K562 (cell line): Measurements from ENCODE around the gene ADAMTS2. TPM values are rescaled to one million over a fixed set of nuclear protein-coding genes. Genes with fewer than 3 reads are reported as not detected.

Source experiments
- ATAC-seq: fragments of 200-7000 bp; cut with Tn5 transposase; 3 replicates; pipeline ENCODE4 v1.9.1; 2020; ENCODE audit warnings: moderate library complexity
- BruUV-seq: library from RNA; stranded (reverse); fragments of 400-500 nt; replicated peaks from 2 replicates; lab custom pipeline; 2021; lab: Mats Ljungman, UMichigan
- CTCF ChIA-PET: fragments of 300-600 bp; formaldehyde crosslinking; extraction: SDS; loops from one replicate; lab custom pipeline; 2021; ENCODE audit warnings: low intra/inter-chr PET ratio; lab: Yijun Ruan, JAX
- POLR2A ChIA-PET: fragments of 300-600, 350-650 bp; sonication (Branson Sonifier 250); formaldehyde crosslinking; extraction: SDS; loops from one replicate; lab custom pipeline; 2021; ENCODE audit warnings: antibody characterized with exemption, inconsistent platforms; lab: Yijun Ruan, JAX
- DNase-seq, 4 experiments: peaks; one replicate each; pipeline versions ENCODE4 v3.0.0 to v3.0.0-alpha.2; 2011 to 2018; ENCODE audit warnings: low spot score in 3 of 4, mixed read lengths in 3 of 4; ENCODE audit errors: extremely low read depth in 1 of 4
- FAIRE-seq: peaks from 2 replicates; lab custom pipeline; 2011; peaks lifted over from hg19 to GRCh38; lab: Jason Lieb, UNC
- H2AFZ ChIP-seq: 2 replicates; pipeline ENCODE4 v1.6.0; 2011; ENCODE audit warnings: low read depth, low read length, control low read depth, inconsistent platforms
- H3K27ac ChIP-seq: fragments of 200-600 bp; 3 replicates; pipeline ENCODE4 v1.8.0; 2011; ENCODE audit warnings: low read depth, mild to moderate bottlenecking, control low read depth, inconsistent platforms, low read length, moderate library complexity, mixed read lengths; ENCODE audit errors: extremely low read depth
- H3K27me3 ChIP-seq, 2 experiments: fragments of 300-600 bp in 1 of 2; 2 replicates in 1 of 2; 3 replicates in 1 of 2; pipeline versions ENCODE4 v1.6.0 to v1.8.0; 2011; ENCODE audit warnings: inconsistent platforms in 2 of 2, low read length in 2 of 2, mild to moderate bottlenecking in 1 of 2, mixed read lengths in 1 of 2, moderate library complexity in 1 of 2; ENCODE audit not compliant: control insufficient read depth in 2 of 2, insufficient read depth in 2 of 2
- H3K36me3 ChIP-seq: fragments of 300-600 bp; 3 replicates; pipeline ENCODE4 v1.8.0; 2011; ENCODE audit warnings: mild to moderate bottlenecking, low read length, inconsistent platforms; ENCODE audit not compliant: control insufficient read depth, insufficient read depth
- H3K4me1 ChIP-seq, 2 experiments: fragments of 200-600 bp in 1 of 2; replicated peaks in 1 of 2; 2 replicates in 1 of 2; 3 replicates in 1 of 2; pipeline versions ENCODE4 v1.5.1 to v1.8.0; 2011; ENCODE audit warnings: inconsistent platforms in 2 of 2, low read length in 2 of 2, mild to moderate bottlenecking in 1 of 2, mixed read lengths in 1 of 2, moderate library complexity in 1 of 2; ENCODE audit not compliant: control insufficient read depth in 2 of 2, insufficient read depth in 2 of 2
- H3K4me2 ChIP-seq: 2 replicates; pipeline ENCODE4 v1.6.1; 2011; ENCODE audit warnings: low read length, control low read depth, inconsistent platforms, mixed read lengths; ENCODE audit not compliant: insufficient read depth
- H3K4me3 ChIP-seq: fragments of 200-600 bp; sonication (generic), shearing (Covaris generic); 2 replicates; pipeline ENCODE4 v1.5.1; 2016; ENCODE audit warnings: control low read depth, inconsistent platforms
- H3K79me2 ChIP-seq: fragments of 200-600 bp; 3 replicates; pipeline ENCODE4 v1.8.0; 2011; ENCODE audit warnings: low read length, inconsistent platforms; ENCODE audit not compliant: control insufficient read depth, insufficient read depth
- H3K9ac ChIP-seq, 2 experiments: 2 replicates each; pipeline versions ENCODE4 v1.6.0 to v1.6.1; 2011; ENCODE audit warnings: low read depth in 2 of 2, low read length in 2 of 2, control low read depth in 1 of 2, inconsistent platforms in 1 of 2, mild to moderate bottlenecking in 1 of 2, mixed read lengths in 1 of 2; ENCODE audit not compliant: insufficient read depth in 1 of 2
- H3K9me1 ChIP-seq: one replicate; pipeline ENCODE4 v1.6.0; 2011; ENCODE audit warnings: inconsistent platforms, mild to moderate bottlenecking, low read length, moderate library complexity; ENCODE audit not compliant: control insufficient read depth, insufficient read depth
- H3K9me3 ChIP-seq: replicated peaks from 2 replicates; pipeline ENCODE4 v1.5.1; 2011; ENCODE audit warnings: low read depth, low read length, inconsistent platforms; ENCODE audit not compliant: control insufficient read depth, insufficient read depth
- H4K20me1 ChIP-seq: replicated peaks from 2 replicates; pipeline ENCODE4 v1.6.1; 2011; ENCODE audit warnings: low read length, inconsistent platforms, mixed read lengths; ENCODE audit not compliant: control insufficient read depth, insufficient read depth
- CEBPG ChIP-seq, 3 experiments: fragments of 200-800 bp in 1 of 3; sonication (Bioruptor generic) in 1 of 3; sonication (generic) in 1 of 3; formaldehyde crosslinking in 1 of 3; IDR thresholded peaks in 2 of 3; conservative IDR thresholded peaks in 1 of 3; 2 replicates each; pipeline versions ENCODE4 v1.6.1 to v1.8.0; 2016 to 2022; ENCODE audit warnings: missing compliant biosample characterization in 2 of 3, missing genetic modification characterization in 2 of 3, mild to moderate bottlenecking in 1 of 3, missing genetic modification reagents in 1 of 3
- ELF4 ChIP-seq: fragments of 450-650 bp; formaldehyde crosslinking; IDR thresholded peaks from 2 replicates; pipeline ENCODE4 v1.4.0; 2022; ENCODE audit warnings: missing genetic modification characterization
- FOXP1 ChIP-seq: sonication (generic); formaldehyde crosslinking; IDR thresholded peaks from 2 replicates; pipeline ENCODE4 v1.8.0; 2022; ENCODE audit warnings: mild to moderate bottlenecking, missing genetic modification reagents
- MYBL2 ChIP-seq, 2 experiments: fragments of 450-650 bp in 1 of 2; sonication (generic) in 1 of 2; formaldehyde crosslinking in 1 of 2; IDR thresholded peaks; 2 replicates each; pipeline versions ENCODE4 v1.6.1 to v1.8.1; 2017 to 2022; ENCODE audit warnings: borderline replicate concordance in 1 of 2, inconsistent platforms in 1 of 2, low read depth in 1 of 2, mild to moderate bottlenecking in 1 of 2, missing genetic modification reagents in 1 of 2, moderate library complexity in 1 of 2
- NCOA1 ChIP-seq: fragments of 450-650 bp; IDR thresholded peaks from 2 replicates; pipeline ENCODE4 v1.6.1; 2016; ENCODE audit warnings: low read depth
- PURB ChIP-seq: sonication (generic); formaldehyde crosslinking; IDR thresholded peaks from 2 replicates; pipeline ENCODE4 v1.9.0; 2021; ENCODE audit warnings: low read depth, mild to moderate bottlenecking, missing genetic modification reagents
- SAFB2 ChIP-seq: fragments of 200-400 bp; formaldehyde crosslinking; IDR thresholded peaks from 2 replicates; pipeline ENCODE4 v1.6.1; 2018; ENCODE audit warnings: borderline replicate concordance, low read length, low read depth, moderate library complexity; ENCODE audit not compliant: severe bottlenecking
- ZNF133 ChIP-seq: fragments of 250-450 bp; sonication (Bioruptor Pico); IDR thresholded peaks from 2 replicates; pipeline ENCODE4 v1.4.0; 2020; ENCODE audit warnings: mild to moderate bottlenecking
- whole genome bisulfite sequencing: fragments of 100-300 bp; shearing (Covaris generic); methylation state at CpG from one replicate; pipeline ENCODE4 v1.1.6; 2016; ENCODE audit warnings: low coverage, mixed read lengths; ENCODE audit not compliant: insufficient coverage; ENCODE audit errors: missing lambda C conversion rate; 5-methylcytosine and 5-hydroxymethylcytosine counted together
- in situ Hi-C: fragments of 300-500 bp; cut with MboI; formaldehyde crosslinking; loops from 4 replicates; pipeline ENCODE4 v1.15.0; 2018; ENCODE audit warnings: inconsistent platforms, mixed read lengths
- intact Hi-C: fragments of 100-400 bp; cut with micrococcal nuclease; formaldehyde crosslinking; loops from 2 replicates; pipeline ENCODE4 v1.14.2; 2022
- polyA plus RNA-seq, 8 experiments: library from polyadenylated mRNA; depleted of rRNA in 4 of 8; stranded (reverse) in 5 of 8; unstranded in 3 of 8; fragments of >200 nt; fragmentation: Nextera tagmentation in 2 of 8; fragmentation: Illumina TruSeq in 1 of 8; extraction: Ambion mirVana in 2 of 8; extraction: Trizol in 1 of 8; gene quantifications; 2 replicates each; pipeline versions ENCODE4 v1.2.1 to v1.2.3, GENCODE V29; 2011 to 2014; ENCODE audit warnings: inconsistent platforms in 1 of 8, missing spikeins in 1 of 8
- total RNA-seq, 7 experiments: library from RNA; depleted of rRNA in 6 of 7; stranded (reverse); fragments of >200 nt in 6 of 7; fragmentation: Illumina TruSeq in 2 of 7; extraction: Trizol in 2 of 7; gene quantifications; 2 replicates each; pipeline versions ENCODE4 v1.2.1 to v1.2.3, GENCODE V29; 2011 to 2021; ENCODE audit warnings: low replicate concordance in 1 of 7
- TF ChIP-seq, protein P1 (sequence below): fragments of 450-650 bp; conservative IDR thresholded peaks from 2 replicates; pipeline ENCODE4 v1.6.1; 2016; ENCODE audit warnings: missing genetic modification characterization, low read depth, mild to moderate bottlenecking, missing compliant biosample characterization, moderate library complexity
- TF ChIP-seq, protein P2 (sequence below): fragments of 450-650 bp; formaldehyde crosslinking; IDR thresholded peaks from 2 replicates; pipeline ENCODE4 v1.4.0; 2020; ENCODE audit warnings: mild to moderate bottlenecking

Gene ADAMTS2
- total and polyA plus RNA-seq, 9 of the 15 experiments (the other 6 are each of a cell fraction or from before 2014, with no cell fraction given), result not detected

DNA sequence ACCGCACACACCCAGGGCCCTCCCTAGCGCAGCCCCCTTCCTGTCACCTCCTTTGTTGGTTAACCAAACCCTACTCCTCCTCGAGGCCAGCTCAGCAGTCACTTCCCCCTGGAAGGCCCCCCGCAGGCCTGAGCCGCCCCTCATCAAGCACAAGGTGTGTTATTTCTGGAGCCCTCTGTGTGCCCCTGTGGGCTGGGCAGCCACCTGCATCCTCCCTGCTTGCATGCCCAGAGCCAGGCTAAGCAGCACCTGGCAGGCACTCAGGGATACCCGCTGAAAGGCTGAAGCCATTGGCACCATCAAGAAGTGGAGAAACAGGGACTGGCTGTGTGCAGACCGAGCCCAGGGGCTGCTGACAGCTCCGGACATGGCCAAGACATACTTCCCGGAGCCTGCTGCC lies 163.3 kb downstream of the ADAMTS2 start:
- no peak overlapping the region for H3K4me2 ChIP-seq
- FAIRE-seq (no peak), ATAC-seq (no peak), DNase-seq (no peak)
- H3K4me3 ChIP-seq, result no peak overlapping the region
- ChIA-PET POLR2A (no interaction called here), CTCF (no interaction called here)
- WGBS, result 3% methylated on average over 8 of the region's 9 CpGs
- no peak overlapping the region for H3K9ac ChIP-seq
- no peak for TF ChIP-seq NCOA1
- intact Hi-C loops, result no loop called here
- no peaks in the 10 kb centered on the region for H3K4me1 ChIP-seq
- H3K9me1 ChIP-seq, result no peaks in the 10 kb centered on the region
- in situ Hi-C loops, result no loop called here
- no peak overlapping the region for H3K27ac ChIP-seq
- H3K9me3 ChIP-seq, result no peaks in the 10 kb centered on the region
- no peaks in the 10 kb centered on the region for H4K20me1 ChIP-seq
- no peaks in the 10 kb centered on the region for H3K79me2 ChIP-seq
- peaks cover 6 to 48% of the 10 kb centered on the region in 2 experiments; a peak in 2 of 5 replicates for H3K27me3 ChIP-seq
- BruUV-seq, result no TSS peak
- no peak overlapping the region for H2AFZ ChIP-seq
- no peaks in the 10 kb centered on the region for H3K36me3 ChIP-seq

DNA sequence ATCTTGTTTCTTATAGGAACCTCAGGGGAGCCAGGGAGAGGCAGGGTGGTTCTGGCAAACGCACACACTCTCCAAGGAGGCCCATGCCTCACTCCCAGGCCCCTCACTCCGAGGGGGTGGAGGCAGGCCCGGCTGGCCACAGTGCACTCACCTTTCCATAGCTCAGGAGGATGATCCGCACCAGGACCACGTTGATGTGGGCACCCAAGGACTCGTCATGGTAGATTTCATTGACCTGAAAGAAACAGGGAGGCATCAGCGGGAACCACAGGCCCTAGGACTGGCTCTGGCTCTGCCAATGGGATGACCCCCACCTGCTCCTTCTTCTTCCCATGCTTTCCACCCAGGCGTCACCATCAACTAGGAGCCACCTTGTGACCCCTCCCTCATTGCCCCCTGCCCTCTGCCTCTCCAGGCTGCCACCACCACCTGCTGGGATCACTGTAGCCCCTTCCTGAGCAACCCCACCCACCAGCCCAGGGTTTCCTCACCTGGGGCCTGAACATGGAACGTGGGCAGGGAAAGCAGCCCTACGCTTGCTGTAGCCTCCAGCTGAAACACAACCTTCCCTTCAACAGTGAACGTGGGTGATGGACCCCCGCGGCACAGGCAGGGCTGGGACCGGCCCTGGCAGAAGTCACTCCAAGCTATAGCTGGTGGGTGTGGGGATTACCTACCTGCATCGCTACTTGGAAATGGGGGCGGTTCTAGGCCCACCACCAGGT lies 164.2 kb downstream of the ADAMTS2 start:
- Histone ChIP-seq H3K9ac (no peak overlapping the region), H3K79me2 (no peaks in the 10 kb centered on the region), H3K27me3 (peaks cover 6 to 54% of the 10 kb centered on the region in 2 experiments; a peak in 4 of 5 replicates), H2AFZ (no peak overlapping the region), H3K4me2 (no peak overlapping the region), H3K36me3 (no peaks in the 10 kb centered on the region), H3K9me1 (no peaks in the 10 kb centered on the region), H3K4me3 (no peak overlapping the region), H3K27ac (no peak overlapping the region), H3K4me1 (no peaks in the 10 kb centered on the region), H4K20me1 (no peaks in the 10 kb centered on the region; the same call in 1 of the 2 replicates), H3K9me3 (no peaks in the 10 kb centered on the region)
- FAIRE-seq, result no peak
- CTCF ChIA-PET, result no interaction called here
- in situ Hi-C loops, result no loop called here
- ATAC-seq, result no peak
- POLR2A ChIA-PET, result interaction anchor here (0.5 kb wide), 1 partner anchor 489 kb away, joined by 3 read pairs; no protein-coding TSS in a partner anchor
- BruUV-seq, result no TSS peak
- intact Hi-C loops, result no loop called here
- DNase-seq, result no peak
- WGBS, result 1% methylated on average over 16 of the region's 16 CpGs
- TF ChIP-seq NCOA1, result no peak
- TF ChIP-seq MYBL2 (IDR thresholded peaks at IDR 0.05; ENCODE audit: low read depth), result no peak
- no peak for TF ChIP-seq MYBL2 (CRISPR knock-in tag; IDR thresholded peaks at IDR 0.05; ENCODE audit: borderline replicate concordance)
- TF ChIP-seq ZNF133 (CRISPR knock-in tag), result no peak
- TF ChIP-seq SAFB2, result no peak
- TF ChIP-seq ELF4 (CRISPR knock-in tag), result no peak
- no peak for TF ChIP-seq FOXP1
- TF ChIP-seq, protein P1, sequence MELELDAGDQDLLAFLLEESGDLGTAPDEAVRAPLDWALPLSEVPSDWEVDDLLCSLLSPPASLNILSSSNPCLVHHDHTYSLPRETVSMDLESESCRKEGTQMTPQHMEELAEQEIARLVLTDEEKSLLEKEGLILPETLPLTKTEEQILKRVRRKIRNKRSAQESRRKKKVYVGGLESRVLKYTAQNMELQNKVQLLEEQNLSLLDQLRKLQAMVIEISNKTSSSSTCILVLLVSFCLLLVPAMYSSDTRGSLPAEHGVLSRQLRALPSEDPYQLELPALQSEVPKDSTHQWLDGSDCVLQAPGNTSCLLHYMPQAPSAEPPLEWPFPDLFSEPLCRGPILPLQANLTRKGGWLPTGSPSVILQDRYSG, result no peak
- TF ChIP-seq CEBPG (CRISPR knock-in tag; IDR thresholded peaks at IDR 0.05), result no peak
- TF ChIP-seq CEBPG (tag; conservative IDR thresholded peaks at IDR 0.05 in 1 of 2, IDR thresholded peaks at IDR 0.05 in 1 of 2), result no peak
- no peak for TF ChIP-seq PURB (CRISPR knock-in tag)
- TF ChIP-seq, protein P2, sequence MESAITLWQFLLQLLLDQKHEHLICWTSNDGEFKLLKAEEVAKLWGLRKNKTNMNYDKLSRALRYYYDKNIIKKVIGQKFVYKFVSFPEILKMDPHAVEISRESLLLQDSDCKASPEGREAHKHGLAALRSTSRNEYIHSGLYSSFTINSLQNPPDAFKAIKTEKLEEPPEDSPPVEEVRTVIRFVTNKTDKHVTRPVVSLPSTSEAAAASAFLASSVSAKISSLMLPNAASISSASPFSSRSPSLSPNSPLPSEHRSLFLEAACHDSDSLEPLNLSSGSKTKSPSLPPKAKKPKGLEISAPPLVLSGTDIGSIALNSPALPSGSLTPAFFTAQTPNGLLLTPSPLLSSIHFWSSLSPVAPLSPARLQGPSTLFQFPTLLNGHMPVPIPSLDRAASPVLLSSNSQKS (CRISPR knock-in tag), result no peak
